HepG2 (cell line): ENCODE measurements around the gene TOM1L2. TPM values are rescaled to one million over a fixed set of nuclear protein-coding genes. Genes with fewer than 3 reads are reported as not detected.
A peak's percentile ranks its signal among the peaks of the same experiment; 100 is the strongest.

Experiments
- BRD4 ChIP-seq: sonication (generic); formaldehyde crosslinking; IDR thresholded peaks from 2 replicates; pipeline ENCODE4 v1.4.0; 2020; ENCODE audit warnings: missing genetic modification reagents
- CBX1 ChIP-seq: IDR thresholded peaks from one replicate; pipeline ENCODE4 v1.6.1; 2016; ENCODE audit warnings: antibody characterized with exemption, low read depth
- DR1 ChIP-seq: sonication (generic); formaldehyde crosslinking; IDR thresholded peaks from 2 replicates; pipeline ENCODE4 v1.8.0; 2021; ENCODE audit warnings: mild to moderate bottlenecking, missing genetic modification reagents, inconsistent platforms
- FOSL1 ChIP-seq: sonication (generic); formaldehyde crosslinking; IDR thresholded peaks from 2 replicates; pipeline ENCODE4 v1.9.0; 2021; ENCODE audit warnings: missing genetic modification reagents, borderline replicate concordance
- GZF1 ChIP-seq: sonication (generic); formaldehyde crosslinking; IDR thresholded peaks from 2 replicates; pipeline ENCODE4 v1.5.1; 2020; ENCODE audit warnings: mild to moderate bottlenecking, missing genetic modification reagents
- HOXD1 ChIP-seq: sonication (generic); formaldehyde crosslinking; IDR thresholded peaks from 2 replicates; pipeline ENCODE4 v1.5.0; 2020; ENCODE audit warnings: missing genetic modification reagents
- IKZF1 ChIP-seq: fragments of 450-650 bp; IDR thresholded peaks from 2 replicates; pipeline ENCODE4 v1.7.1; 2016
- ISX ChIP-seq: sonication (generic); formaldehyde crosslinking; conservative IDR thresholded peaks from 2 replicates; pipeline ENCODE4 v1.5.0; 2020; ENCODE audit warnings: missing genetic modification reagents
- JARID2 ChIP-seq: sonication (generic); formaldehyde crosslinking; IDR thresholded peaks from 2 replicates; pipeline ENCODE4 v1.8.1; 2023; ENCODE audit warnings: missing genetic modification reagents, inconsistent platforms; ENCODE audit not compliant: insufficient replicate concordance
- JDP2 ChIP-seq: sonication (generic); formaldehyde crosslinking; IDR thresholded peaks from 2 replicates; pipeline ENCODE4 v1.8.1; 2022; ENCODE audit warnings: missing genetic modification reagents, borderline replicate concordance
- KAT7 ChIP-seq: IDR thresholded peaks from 2 replicates; pipeline ENCODE4 v1.6.1; 2018; ENCODE audit warnings: borderline replicate concordance, missing compliant biosample characterization
- KLF9 ChIP-seq: IDR thresholded peaks from 2 replicates; pipeline ENCODE4 v1.6.1; 2016; ENCODE audit warnings: low read depth
- KMT2B ChIP-seq: IDR thresholded peaks from 2 replicates; pipeline ENCODE4 v1.6.1; 2016; ENCODE audit warnings: missing genetic modification reagents, missing compliant biosample characterization
- NFYC ChIP-seq: IDR thresholded peaks from 2 replicates; pipeline ENCODE4 v1.6.1; 2016; ENCODE audit warnings: missing genetic modification reagents, missing compliant biosample characterization
- ONECUT2 ChIP-seq: sonication (generic); formaldehyde crosslinking; IDR thresholded peaks from 2 replicates; pipeline ENCODE4 v1.4.0; 2020; ENCODE audit warnings: missing genetic modification reagents
- PAWR ChIP-seq: sonication (generic); formaldehyde crosslinking; IDR thresholded peaks from 2 replicates; pipeline ENCODE4 v1.4.0; 2020; ENCODE audit warnings: missing genetic modification reagents, mild to moderate bottlenecking, borderline replicate concordance
- POGZ ChIP-seq: sonication (generic); formaldehyde crosslinking; IDR thresholded peaks from 2 replicates; pipeline ENCODE4 v1.4.0; 2020; ENCODE audit warnings: mild to moderate bottlenecking, missing genetic modification reagents
- REL ChIP-seq: sonication (generic); formaldehyde crosslinking; conservative IDR thresholded peaks from 2 replicates; pipeline ENCODE4 v1.8.0; 2022; ENCODE audit warnings: mild to moderate bottlenecking, missing genetic modification reagents, moderate library complexity
- SP5 ChIP-seq: IDR thresholded peaks from 2 replicates; pipeline ENCODE4 v1.6.1; 2016; ENCODE audit warnings: low read depth, borderline replicate concordance
- TCF7L2 ChIP-seq: IDR thresholded peaks from 2 replicates; pipeline ENCODE4 v1.6.1; 2011; ENCODE audit warnings: mild to moderate bottlenecking, low read depth, low read length, moderate library complexity
- ZFP41 ChIP-seq: sonication (generic); formaldehyde crosslinking; IDR thresholded peaks from 2 replicates; pipeline ENCODE4 v1.4.0; 2020; ENCODE audit warnings: mild to moderate bottlenecking, missing genetic modification reagents, borderline replicate concordance
- ZFP82 ChIP-seq: sonication (generic); formaldehyde crosslinking; IDR thresholded peaks from 2 replicates; pipeline ENCODE4 v1.5.1; 2020; ENCODE audit warnings: mild to moderate bottlenecking, missing genetic modification reagents, borderline replicate concordance
- ZMAT3 ChIP-seq: sonication (generic); formaldehyde crosslinking; conservative IDR thresholded peaks from 2 replicates; pipeline ENCODE4 v1.7.0; 2021; ENCODE audit warnings: missing genetic modification reagents
- ZNF354B ChIP-seq: sonication (generic); formaldehyde crosslinking; IDR thresholded peaks from 2 replicates; pipeline ENCODE4 v1.8.0; 2022; ENCODE audit warnings: mild to moderate bottlenecking, missing genetic modification reagents
- ZNF607 ChIP-seq: sonication (generic); formaldehyde crosslinking; IDR thresholded peaks from 2 replicates; pipeline ENCODE4 v1.5.1; 2020; ENCODE audit warnings: missing genetic modification reagents, mild to moderate bottlenecking, borderline replicate concordance
- ZNF772 ChIP-seq: sonication (generic); formaldehyde crosslinking; IDR thresholded peaks from 2 replicates; pipeline ENCODE4 v1.5.0; 2020; ENCODE audit warnings: mild to moderate bottlenecking, missing genetic modification reagents
- polyA plus RNA-seq, 8 experiments: library from polyadenylated mRNA; depleted of rRNA in 3 of 8; stranded (reverse) in 7 of 8; unstranded in 1 of 8; fragments of >200 nt; fragmentation: Illumina TruSeq in 4 of 8; extraction: Trizol in 4 of 8; gene quantifications; 2 replicates each; pipeline versions ENCODE4 v1.2.1 to v1.2.3, GENCODE V29; 2011 to 2016; ENCODE audit warnings: low read depth in 4 of 8, missing spikeins in 1 of 8, mixed read lengths in 1 of 8; ENCODE audit not compliant: insufficient read depth in 1 of 8
- total RNA-seq, 5 experiments: library from RNA; depleted of rRNA; stranded (reverse); fragments of >200 nt; fragmentation: Illumina TruSeq; extraction: Trizol; gene quantifications; 2 replicates each; pipeline ENCODE4 v1.2.3, GENCODE V29; 2016; ENCODE audit warnings: low read depth in 1 of 5
- TF ChIP-seq, protein P1 (sequence below): IDR thresholded peaks from 2 replicates; pipeline ENCODE4 v1.6.1; 2016; ENCODE audit warnings: mild to moderate bottlenecking, missing biosample characterization, missing genetic modification reagents
- TF ChIP-seq, protein P2 (sequence below): sonication (generic); formaldehyde crosslinking; IDR thresholded peaks from 2 replicates; pipeline ENCODE4 v1.4.0; 2020; ENCODE audit warnings: mild to moderate bottlenecking, missing genetic modification reagents
- TF ChIP-seq, protein P3 (sequence below): sonication (generic); formaldehyde crosslinking; IDR thresholded peaks from 2 replicates; pipeline ENCODE4 v1.4.0; 2020; ENCODE audit warnings: missing genetic modification reagents
- TF ChIP-seq, protein P4 (sequence below): sonication (generic); formaldehyde crosslinking; IDR thresholded peaks from 2 replicates; pipeline ENCODE4 v1.8.1; 2022; ENCODE audit warnings: mild to moderate bottlenecking, missing genetic modification reagents

The TOM1L2 gene
- total and polyA plus RNA-seq, 2 of the 13 experiments (the other 11 are each of a cell fraction or from before 2014, with no cell fraction given), result 4.7 to 7.4 TPM

DNA sequence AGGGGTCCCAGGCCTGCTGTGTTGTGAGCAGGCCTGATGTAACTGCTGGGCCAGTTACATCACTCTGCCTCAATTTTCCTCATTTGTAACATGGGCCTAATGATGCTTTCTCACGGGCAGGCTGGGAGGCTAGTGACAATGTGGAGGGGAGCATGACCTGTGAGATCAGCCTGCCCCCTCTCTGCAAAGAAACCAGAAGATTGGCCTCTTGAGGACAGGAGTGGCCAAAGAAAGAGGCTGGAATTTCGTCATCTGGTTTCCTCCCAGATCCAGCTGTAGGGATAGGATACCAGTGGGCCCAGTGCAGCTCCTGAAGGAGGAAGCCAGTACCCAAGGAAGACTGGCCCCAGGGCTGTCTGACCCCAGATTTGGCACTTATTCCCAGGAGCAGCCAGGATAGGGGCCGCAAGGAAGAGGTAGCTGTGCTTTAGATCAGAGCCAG lies 134.8 kb downstream of the TOM1L2 start (continued):
- no peak for TF ChIP-seq SP5 (CRISPR knock-in tag)
- no peak for TF ChIP-seq HOXD1
- no peak for TF ChIP-seq ZFP41
- TF ChIP-seq CBX1, result no peak
- TF ChIP-seq TCF7L2, result no peak
- TF ChIP-seq DR1, result no peak
- no peak for TF ChIP-seq REL
- TF ChIP-seq ZMAT3 (CRISPR knock-in tag), result no peak
- TF ChIP-seq KAT7 (CRISPR knock-in tag), result no peak
- no peak for TF ChIP-seq ONECUT2 (CRISPR knock-in tag)
- no peak for TF ChIP-seq GZF1 (CRISPR knock-in tag)
- no peak for TF ChIP-seq ZFP82 (CRISPR knock-in tag)
- TF ChIP-seq ZNF607 (CRISPR knock-in tag), result peak; percentile 50; the same call in 1 of the 2 replicates
- TF ChIP-seq POGZ, result no peak
- no peak for TF ChIP-seq JARID2 (CRISPR knock-in tag)
- TF ChIP-seq, protein P1, sequence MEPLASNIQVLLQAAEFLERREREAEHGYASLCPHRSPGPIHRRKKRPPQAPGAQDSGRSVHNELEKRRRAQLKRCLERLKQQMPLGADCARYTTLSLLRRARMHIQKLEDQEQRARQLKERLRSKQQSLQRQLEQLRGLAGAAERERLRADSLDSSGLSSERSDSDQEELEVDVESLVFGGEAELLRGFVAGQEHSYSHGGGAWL, result no peak
- TF ChIP-seq NFYC (CRISPR knock-in tag), result no peak
- no peak for TF ChIP-seq ZNF354B (CRISPR knock-in tag)
- TF ChIP-seq IKZF1, result no peak
- TF ChIP-seq ZNF772 (CRISPR knock-in tag), result no peak
- no peak for TF ChIP-seq JDP2 (CRISPR knock-in tag)
- TF ChIP-seq ISX (CRISPR knock-in tag), result no peak
- no peak for TF ChIP-seq BRD4 (CRISPR knock-in tag)
- no peak for TF ChIP-seq FOSL1 (CRISPR knock-in tag)
- TF ChIP-seq PAWR (CRISPR knock-in tag), result no peak
- TF ChIP-seq KMT2B (CRISPR knock-in tag), result no peak
- TF ChIP-seq, protein P2, sequence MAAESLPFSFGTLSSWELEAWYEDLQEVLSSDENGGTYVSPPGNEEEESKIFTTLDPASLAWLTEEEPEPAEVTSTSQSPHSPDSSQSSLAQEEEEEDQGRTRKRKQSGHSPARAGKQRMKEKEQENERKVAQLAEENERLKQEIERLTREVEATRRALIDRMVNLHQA (CRISPR knock-in tag), result no peak
- no peak for TF ChIP-seq KLF9 (CRISPR knock-in tag)
- TF ChIP-seq, protein P3, sequence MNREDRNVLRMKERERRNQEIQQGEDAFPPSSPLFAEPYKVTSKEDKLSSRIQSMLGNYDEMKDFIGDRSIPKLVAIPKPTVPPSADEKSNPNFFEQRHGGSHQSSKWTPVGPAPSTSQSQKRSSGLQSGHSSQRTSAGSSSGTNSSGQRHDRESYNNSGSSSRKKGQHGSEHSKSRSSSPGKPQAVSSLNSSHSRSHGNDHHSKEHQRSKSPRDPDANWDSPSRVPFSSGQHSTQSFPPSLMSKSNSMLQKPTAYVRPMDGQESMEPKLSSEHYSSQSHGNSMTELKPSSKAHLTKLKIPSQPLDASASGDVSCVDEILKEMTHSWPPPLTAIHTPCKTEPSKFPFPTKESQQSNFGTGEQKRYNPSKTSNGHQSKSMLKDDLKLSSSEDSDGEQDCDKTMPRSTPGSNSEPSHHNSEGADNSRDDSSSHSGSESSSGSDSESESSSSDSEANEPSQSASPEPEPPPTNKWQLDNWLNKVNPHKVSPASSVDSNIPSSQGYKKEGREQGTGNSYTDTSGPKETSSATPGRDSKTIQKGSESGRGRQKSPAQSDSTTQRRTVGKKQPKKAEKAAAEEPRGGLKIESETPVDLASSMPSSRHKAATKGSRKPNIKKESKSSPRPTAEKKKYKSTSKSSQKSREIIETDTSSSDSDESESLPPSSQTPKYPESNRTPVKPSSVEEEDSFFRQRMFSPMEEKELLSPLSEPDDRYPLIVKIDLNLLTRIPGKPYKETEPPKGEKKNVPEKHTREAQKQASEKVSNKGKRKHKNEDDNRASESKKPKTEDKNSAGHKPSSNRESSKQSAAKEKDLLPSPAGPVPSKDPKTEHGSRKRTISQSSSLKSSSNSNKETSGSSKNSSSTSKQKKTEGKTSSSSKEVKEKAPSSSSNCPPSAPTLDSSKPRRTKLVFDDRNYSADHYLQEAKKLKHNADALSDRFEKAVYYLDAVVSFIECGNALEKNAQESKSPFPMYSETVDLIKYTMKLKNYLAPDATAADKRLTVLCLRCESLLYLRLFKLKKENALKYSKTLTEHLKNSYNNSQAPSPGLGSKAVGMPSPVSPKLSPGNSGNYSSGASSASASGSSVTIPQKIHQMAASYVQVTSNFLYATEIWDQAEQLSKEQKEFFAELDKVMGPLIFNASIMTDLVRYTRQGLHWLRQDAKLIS (CRISPR knock-in tag), result no peak; the same call in 1 of the 2 replicates
- TF ChIP-seq, protein P4, sequence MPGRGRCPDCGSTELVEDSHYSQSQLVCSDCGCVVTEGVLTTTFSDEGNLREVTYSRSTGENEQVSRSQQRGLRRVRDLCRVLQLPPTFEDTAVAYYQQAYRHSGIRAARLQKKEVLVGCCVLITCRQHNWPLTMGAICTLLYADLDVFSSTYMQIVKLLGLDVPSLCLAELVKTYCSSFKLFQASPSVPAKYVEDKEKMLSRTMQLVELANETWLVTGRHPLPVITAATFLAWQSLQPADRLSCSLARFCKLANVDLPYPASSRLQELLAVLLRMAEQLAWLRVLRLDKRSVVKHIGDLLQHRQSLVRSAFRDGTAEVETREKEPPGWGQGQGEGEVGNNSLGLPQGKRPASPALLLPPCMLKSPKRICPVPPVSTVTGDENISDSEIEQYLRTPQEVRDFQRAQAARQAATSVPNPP (CRISPR knock-in tag), result no peak
